Activated CD4-positive, CD25-positive, alpha-beta regulatory T cell (primary cell): ENCODE results near the gene BRS3.

Source experiments
- DNase-seq, 4 experiments: peaks; one replicate each; lab custom pipeline; 2025; lab: John Stamatoyannopoulos, UW

The BRS3 gene

GRCh38 chrX:136495043-136495442, 7.3 kb downstream of the BRS3 start:
- DNase-seq = no peak

GRCh38 chrX:136496186-136496763, 8.5 kb downstream of the BRS3 start:
- DNase-seq = no peak

GRCh38 chrX:136496764-136497555, 9.2 kb downstream of the BRS3 start:
- DNase-seq = peak; percentile 69 to 87 (median 80)

GRCh38 chrX:136497556-136498052, 9.9 kb downstream of the BRS3 start, which contains the start of gene HTATSF1:
HTATSF1 (plus strand) TSS chrX:136497592; CDS start chrX:136497685, 93 bp downstream.
- DNase-seq = peak in 1 of 4 experiments; percentile 1

- no peak for DNase-seq
Measured at GRCh38 chrX:136519069-136519468, 31.3 kb downstream of the BRS3 start.

- no peak for DNase-seq
Measured at GRCh38 chrX:136523770-136524169, 36.0 kb downstream of the BRS3 start.

GRCh38 chrX:136525738-136526606, 38.2 kb downstream of the BRS3 start:
- DNase-seq = no peak

- no peak for DNase-seq
Measured at GRCh38 chrX:136528645-136529315, 41.0 kb downstream of the BRS3 start.

GRCh38 chrX:136529795-136530194, 42.0 kb downstream of the BRS3 start:
- no peak for DNase-seq

- DNase-seq = no peak
Measured at GRCh38 chrX:136531951-136532350, 44.2 kb downstream of the BRS3 start, which contains the start of gene VGLL1. VGLL1 (plus strand) TSS chrX:136532215; CDS start chrX:136536021, 3,806 bp downstream.

GRCh38 chrX:136534131-136534530, 46.4 kb downstream of the BRS3 start:
- no peak for DNase-seq

GRCh38 chrX:136538811-136539210, 51.1 kb downstream of the BRS3 start:
- DNase-seq = no peak

- no peak for DNase-seq
Measured at GRCh38 chrX:136540226-136540625, 52.5 kb downstream of the BRS3 start.

GRCh38 chrX:136541294-136541693, 53.5 kb downstream of the BRS3 start:
- no peak for DNase-seq

GRCh38 chrX:136542281-136542680, 54.5 kb downstream of the BRS3 start:
- DNase-seq = no peak
